Measurements from ENCODE around the gene SDCCAG8. TPM values are rescaled to one million over a fixed set of nuclear protein-coding genes. Genes with fewer than 3 reads are reported as not detected.

SDCCAG8 gene
- total and polyA plus RNA-seq, 4 donors, result 25.4 to 96.7 (median 48.2) TPM

GRCh38 chr1:243493156-243494129, 237.6 kb downstream of the SDCCAG8 start:
- TF ChIP-seq, protein P1, sequence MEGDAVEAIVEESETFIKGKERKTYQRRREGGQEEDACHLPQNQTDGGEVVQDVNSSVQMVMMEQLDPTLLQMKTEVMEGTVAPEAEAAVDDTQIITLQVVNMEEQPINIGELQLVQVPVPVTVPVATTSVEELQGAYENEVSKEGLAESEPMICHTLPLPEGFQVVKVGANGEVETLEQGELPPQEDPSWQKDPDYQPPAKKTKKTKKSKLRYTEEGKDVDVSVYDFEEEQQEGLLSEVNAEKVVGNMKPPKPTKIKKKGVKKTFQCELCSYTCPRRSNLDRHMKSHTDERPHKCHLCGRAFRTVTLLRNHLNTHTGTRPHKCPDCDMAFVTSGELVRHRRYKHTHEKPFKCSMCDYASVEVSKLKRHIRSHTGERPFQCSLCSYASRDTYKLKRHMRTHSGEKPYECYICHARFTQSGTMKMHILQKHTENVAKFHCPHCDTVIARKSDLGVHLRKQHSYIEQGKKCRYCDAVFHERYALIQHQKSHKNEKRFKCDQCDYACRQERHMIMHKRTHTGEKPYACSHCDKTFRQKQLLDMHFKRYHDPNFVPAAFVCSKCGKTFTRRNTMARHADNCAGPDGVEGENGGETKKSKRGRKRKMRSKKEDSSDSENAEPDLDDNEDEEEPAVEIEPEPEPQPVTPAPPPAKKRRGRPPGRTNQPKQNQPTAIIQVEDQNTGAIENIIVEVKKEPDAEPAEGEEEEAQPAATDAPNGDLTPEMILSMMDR (IDR thresholded peaks at IDR 0.05; ENCODE audit: control extremely low read depth, extremely low read depth), result no peak
- no peak for ATAC-seq (ENCODE audit: insufficient read depth, low FRiP score)
- DNase-seq, result no peak
- Histone ChIP-seq H3K36me3 (ENCODE audit: control insufficient read depth in 4 of 4, insufficient read depth in 4 of 4, low read length in 4 of 4) (peaks cover 0 to 23% (median 6%) of the 10 kb centered on the region in 4 donors), H3K4me1 (ENCODE audit: control insufficient read depth in 5 of 5, insufficient read depth in 5 of 5, low read length in 5 of 5) (peaks cover 0 to 5% (median 0%) of the 10 kb centered on the region in 5 donors), H3K4me3 (no peak overlapping the region), H3K27me3 (ENCODE audit: control insufficient read depth in 3 of 3, insufficient read depth in 3 of 3, low read length in 2 of 3) (no peaks in the 10 kb centered on the region), H3K9ac (ENCODE audit: insufficient read depth in 1 of 2, low read length in 2 of 2) (no peak overlapping the region), H3K27ac (ENCODE audit: low read depth in 1 of 2, low read length in 1 of 2) (no peak overlapping the region), H3K9me3 (ENCODE audit: control insufficient read depth in 4 of 4, insufficient read depth in 3 of 4, low read length in 3 of 4) (no peaks in the 10 kb centered on the region)
- WGBS, 2 donors, result 81 to 88% methylated on average over 14 of the region's 14 CpGs

DNA sequence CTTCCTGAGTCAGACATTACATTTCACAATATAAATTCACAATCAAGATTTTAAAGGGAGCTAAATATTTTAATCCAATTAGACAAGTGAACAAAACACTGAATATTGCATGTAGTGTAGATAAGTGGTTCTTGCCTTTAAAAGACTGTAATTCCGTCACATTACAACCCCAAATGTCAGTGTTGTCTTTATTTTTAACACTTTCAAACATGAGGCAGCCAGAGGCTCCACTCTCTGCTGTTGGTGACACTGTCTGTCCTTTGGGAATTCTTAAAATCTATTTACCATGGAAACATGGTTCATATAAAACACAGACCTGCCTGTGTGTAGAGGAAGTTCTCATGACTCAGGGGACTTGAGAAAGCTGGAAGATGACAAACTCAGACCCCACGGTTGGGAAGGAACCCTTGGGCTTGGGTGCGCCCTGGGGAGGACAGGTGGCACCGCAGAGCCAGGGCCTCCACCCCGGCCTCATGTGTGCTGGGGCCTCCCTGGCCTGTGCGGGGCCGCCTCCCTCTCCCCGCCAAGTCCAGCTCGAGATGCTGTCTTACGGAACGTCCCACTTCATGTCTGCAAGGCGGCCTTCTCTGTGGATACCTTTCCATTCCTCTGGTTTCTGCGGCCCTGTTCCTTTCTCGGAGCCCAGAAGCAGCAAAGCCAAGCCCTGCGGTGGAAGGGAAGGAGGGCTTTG, 239.0 kb downstream of the SDCCAG8 start:
- Histone ChIP-seq H3K36me3 (ENCODE audit: control insufficient read depth in 4 of 4, insufficient read depth in 4 of 4, low read length in 4 of 4) (peaks cover 0 to 14% (median 6%) of the 10 kb centered on the region in 4 donors), H3K27ac (ENCODE audit: low read depth in 1 of 2, low read length in 1 of 2) (peak overlapping the region in 1 of 2 donors; percentile 38)

GRCh38 chr1:243495442-243496186, 239.8 kb downstream of the SDCCAG8 start:
- no peak for ATAC-seq (ENCODE audit: insufficient read depth, low FRiP score)
- no peak overlapping the region for H3K9ac ChIP-seq (ENCODE audit: insufficient read depth in 1 of 2, low read length in 2 of 2)
- H3K9me3 ChIP-seq (ENCODE audit: control insufficient read depth in 4 of 4, insufficient read depth in 3 of 4, low read length in 3 of 4), result no peaks in the 10 kb centered on the region
- DNase-seq, result peak in 2 of 3 donors; percentile 47 to 49
- H3K27me3 ChIP-seq (ENCODE audit: control insufficient read depth in 3 of 3, insufficient read depth in 3 of 3, low read length in 2 of 3), result no peaks in the 10 kb centered on the region
- peaks cover 0 to 5% (median 0%) of the 10 kb centered on the region in 5 donors for H3K4me1 ChIP-seq (ENCODE audit: control insufficient read depth in 5 of 5, insufficient read depth in 5 of 5, low read length in 5 of 5)
- WGBS, 2 donors, result 69 to 82% methylated on average over 24 of the region's 24 CpGs
- H3K4me3 ChIP-seq, result no peak overlapping the region
- H3K27ac ChIP-seq (ENCODE audit: low read depth in 1 of 2, low read length in 1 of 2), result peak overlapping the region; percentile 37 to 75
- peaks cover 0 to 13% (median 6%) of the 10 kb centered on the region in 4 donors for H3K36me3 ChIP-seq (ENCODE audit: control insufficient read depth in 4 of 4, insufficient read depth in 4 of 4, low read length in 4 of 4)
- TF ChIP-seq, protein P1 (IDR thresholded peaks at IDR 0.05; ENCODE audit: control extremely low read depth, extremely low read depth), result no peak

More for the DNA sequence above, 239.0 kb downstream of the SDCCAG8 start:
- DNase-seq (no peak), ATAC-seq (ENCODE audit: insufficient read depth, low FRiP score) (no peak)
- no peaks in the 10 kb centered on the region for H3K27me3 ChIP-seq (ENCODE audit: control insufficient read depth in 3 of 3, insufficient read depth in 3 of 3, low read length in 2 of 3)
- no peaks in the 10 kb centered on the region for H3K9me3 ChIP-seq (ENCODE audit: control insufficient read depth in 4 of 4, insufficient read depth in 3 of 4, low read length in 3 of 4)
- TF ChIP-seq, protein P1 (IDR thresholded peaks at IDR 0.05; ENCODE audit: control extremely low read depth, extremely low read depth), result no peak
- H3K4me3 ChIP-seq, result no peak overlapping the region
- WGBS, 2 donors, result 90 to 93% methylated on average over 15 of the region's 15 CpGs
- peaks cover 0 to 5% (median 0%) of the 10 kb centered on the region in 5 donors for H3K4me1 ChIP-seq (ENCODE audit: control insufficient read depth in 5 of 5, insufficient read depth in 5 of 5, low read length in 5 of 5)
- H3K9ac ChIP-seq (ENCODE audit: insufficient read depth in 1 of 2, low read length in 2 of 2), result no peak overlapping the region
